Amniotic stem cell (primary cell): Measurements from ENCODE around the gene ST8SIA4.

Experiments
- DNase-seq: peaks from one replicate; lab custom pipeline; 2025; lab: John Stamatoyannopoulos, UW

ST8SIA4 gene

DNA sequence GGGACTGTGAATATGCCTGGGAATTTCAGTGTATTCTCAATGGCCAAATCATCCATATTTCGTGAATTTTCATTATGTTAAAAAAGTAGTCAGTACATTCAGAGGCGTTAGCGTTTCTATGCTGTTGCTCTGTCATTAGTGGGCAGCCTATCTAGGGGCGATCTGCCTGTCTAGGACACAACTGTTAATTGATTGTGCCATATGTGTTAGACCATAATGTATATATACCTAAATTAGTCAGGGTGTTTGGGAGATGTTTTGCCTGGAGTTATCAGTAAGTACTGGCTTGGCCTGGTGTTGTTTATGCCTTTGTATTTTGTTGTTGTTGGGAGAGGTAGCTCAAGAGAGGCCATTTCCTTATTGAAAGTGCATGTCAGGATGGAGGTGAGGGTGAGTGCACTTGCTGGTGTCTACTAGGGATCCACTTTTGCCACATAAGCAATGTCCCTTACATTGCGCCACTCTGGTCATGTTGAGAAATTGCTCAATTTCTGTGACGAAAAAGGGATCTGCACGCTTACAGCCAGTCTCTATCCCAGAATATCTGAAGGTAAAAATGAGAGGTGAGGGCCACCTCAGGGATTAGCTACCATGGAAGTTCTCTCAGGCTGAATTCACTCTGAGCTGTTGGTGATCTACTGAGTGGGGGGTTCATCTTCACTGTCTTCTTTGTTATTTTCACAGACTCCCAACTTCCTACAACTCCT is 123.3 kb downstream of the ST8SIA4 start:
- DNase-seq = no peak

DNA sequence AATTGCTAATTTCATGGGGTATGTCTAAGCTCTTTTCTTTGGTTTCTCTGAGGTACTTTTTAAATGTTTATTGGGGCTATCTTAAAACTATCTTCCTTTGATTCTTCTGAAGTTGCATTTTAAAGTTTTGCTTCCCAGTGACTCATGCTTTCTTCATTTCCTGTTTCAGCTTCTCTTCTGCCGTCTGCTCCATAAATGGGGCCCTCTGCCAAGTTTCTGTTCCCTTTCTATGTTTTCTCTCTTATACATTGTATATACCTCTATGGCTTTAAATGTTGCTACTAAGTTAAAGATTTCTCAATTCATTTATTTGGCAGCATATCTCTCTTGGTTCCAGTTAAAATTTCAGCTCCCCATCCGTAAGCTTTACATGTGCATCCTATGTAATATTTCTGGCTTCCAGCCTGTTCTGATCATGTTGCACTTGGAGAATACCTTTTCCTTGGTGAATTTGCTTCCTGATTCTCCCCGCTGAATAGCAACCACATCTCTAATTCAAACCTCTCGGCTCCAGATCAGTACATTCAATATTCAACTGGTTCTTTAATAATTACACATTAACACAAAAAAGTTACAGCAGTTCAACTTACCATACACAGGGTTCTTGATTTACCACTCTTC is 125.3 kb downstream of the ST8SIA4 start:
- DNase-seq = peak; percentile 14

DNA sequence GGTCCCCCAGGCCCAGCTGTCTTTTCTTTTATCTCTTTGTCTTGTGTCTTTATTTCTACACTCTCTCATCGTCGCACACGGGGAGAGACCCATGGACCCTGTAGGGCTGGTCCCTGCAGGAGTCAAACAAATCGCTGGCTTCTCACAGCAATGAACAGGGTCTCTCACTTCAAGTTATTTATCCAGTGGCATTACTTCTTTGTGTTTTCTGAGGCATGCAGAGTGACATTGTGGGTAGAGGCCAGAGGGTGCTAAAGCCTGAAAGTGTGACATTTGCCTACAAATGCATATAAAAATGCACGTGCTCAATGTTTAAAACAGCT is 127.6 kb downstream of the ST8SIA4 start:
- no peak for DNase-seq

DNA sequence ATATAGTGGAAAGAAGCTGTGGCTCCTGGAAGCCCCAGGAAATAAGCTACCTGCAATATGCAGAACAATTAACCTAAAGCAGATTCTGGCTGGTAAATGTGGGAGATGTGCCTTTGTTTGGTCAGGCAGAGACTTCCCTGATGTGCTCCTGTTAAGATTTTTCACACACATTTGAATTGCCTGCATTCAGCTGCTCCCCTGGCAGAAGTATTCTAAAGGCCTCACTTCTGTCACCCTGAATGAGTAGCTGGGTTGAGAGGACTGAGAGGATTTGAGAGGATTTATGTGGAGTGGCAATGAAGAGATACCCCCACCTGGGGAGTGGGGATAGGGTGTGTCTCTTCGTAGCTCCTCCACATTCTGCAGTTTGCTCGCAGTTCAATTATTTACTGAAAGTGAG is 130.5 kb downstream of the ST8SIA4 start:
- no peak for DNase-seq

DNA sequence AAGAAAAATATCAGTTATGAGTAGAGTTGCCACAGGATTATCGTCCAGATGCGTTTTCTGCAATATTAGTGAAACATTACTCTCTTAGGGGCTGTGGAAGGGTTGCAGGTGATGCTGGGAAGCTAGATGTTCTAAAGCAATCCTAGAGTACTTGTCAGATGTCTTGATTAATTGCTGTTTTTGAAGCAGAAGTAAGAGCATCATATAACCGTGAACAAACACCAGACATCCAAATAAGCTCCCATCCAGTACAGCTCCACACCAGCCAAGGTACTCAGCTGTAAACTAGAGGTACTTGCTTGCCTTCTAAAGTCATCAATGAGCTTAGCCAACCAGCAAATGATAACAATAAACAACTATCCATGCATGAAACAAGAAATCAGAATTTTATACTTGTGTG is 131.1 kb downstream of the ST8SIA4 start:
- DNase-seq = no peak

DNA sequence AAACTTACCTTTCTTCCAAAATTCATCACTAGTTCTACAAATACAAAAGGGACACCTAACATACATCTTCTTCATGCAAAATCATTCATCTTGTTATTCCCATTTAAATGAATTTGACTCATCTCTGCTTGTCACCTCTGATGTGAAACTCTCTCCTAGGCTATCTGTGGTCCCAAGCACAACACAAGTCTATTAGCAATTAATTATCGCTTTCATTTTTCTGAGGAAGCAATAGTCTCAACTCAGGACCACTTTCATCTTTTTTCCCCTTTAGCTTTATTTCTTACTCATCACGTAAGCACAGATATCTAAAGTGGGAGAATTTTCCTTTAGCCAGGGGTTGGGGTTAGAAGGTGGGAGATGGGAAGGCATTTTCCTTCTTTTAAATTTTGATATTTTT is 131.9 kb downstream of the ST8SIA4 start:
- no peak for DNase-seq

DNA sequence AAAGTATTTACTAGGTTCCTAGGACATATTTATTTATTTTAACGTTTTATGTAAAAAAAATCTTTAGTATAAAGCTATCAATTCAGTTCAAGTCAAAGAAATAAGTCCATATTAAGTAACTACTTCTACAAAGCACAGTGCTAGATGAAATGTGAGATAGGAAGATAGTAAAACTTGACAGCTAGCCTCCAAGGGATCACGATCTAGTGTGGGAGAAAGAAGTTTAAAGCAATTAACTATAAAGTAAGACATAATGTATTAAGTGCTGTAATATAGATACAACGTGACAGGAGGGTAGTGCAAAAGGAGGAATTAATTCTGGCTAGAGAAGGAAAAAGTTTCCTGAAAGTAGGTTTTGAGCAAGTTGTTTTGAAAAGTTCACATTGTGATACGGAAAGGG is 134.9 kb downstream of the ST8SIA4 start:
- no peak for DNase-seq

DNA sequence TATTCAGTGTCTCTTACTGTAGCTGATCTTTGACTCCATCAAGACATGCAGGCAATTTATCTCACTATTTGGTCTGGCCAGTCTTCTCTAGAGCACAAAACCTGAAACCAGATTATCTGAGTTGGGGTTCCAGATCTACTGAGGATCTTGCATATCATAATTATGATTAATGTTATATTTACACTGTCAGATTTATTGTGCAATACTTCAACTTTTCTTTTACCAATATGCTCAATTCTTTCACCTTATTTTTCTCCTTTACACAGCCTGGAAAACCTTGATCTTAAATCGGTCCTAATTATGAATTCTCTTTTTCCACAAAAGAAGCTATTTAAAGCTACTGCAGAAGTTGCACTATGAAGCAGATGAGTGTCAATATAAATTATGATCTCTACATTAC is 140.1 kb downstream of the ST8SIA4 start:
- no peak for DNase-seq

DNA sequence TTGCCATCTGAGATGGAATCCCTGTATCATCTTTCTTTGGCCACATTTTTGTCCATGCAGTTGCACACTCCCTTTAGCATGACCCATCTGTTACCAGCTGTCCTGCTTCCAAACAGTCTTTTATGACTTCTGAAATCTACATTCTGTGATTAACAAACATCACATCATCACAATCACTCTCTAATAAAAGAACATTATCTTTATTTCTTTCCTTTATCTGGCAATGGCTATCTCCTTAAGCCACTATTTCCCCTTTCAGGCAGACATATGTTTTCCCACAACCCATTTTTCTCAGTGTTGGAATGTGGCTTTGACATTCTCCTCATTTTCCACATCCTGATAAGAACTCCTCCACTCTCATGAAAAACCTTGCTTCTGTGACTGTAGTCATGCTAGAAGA is 141.0 kb downstream of the ST8SIA4 start:
- DNase-seq = no peak

DNA sequence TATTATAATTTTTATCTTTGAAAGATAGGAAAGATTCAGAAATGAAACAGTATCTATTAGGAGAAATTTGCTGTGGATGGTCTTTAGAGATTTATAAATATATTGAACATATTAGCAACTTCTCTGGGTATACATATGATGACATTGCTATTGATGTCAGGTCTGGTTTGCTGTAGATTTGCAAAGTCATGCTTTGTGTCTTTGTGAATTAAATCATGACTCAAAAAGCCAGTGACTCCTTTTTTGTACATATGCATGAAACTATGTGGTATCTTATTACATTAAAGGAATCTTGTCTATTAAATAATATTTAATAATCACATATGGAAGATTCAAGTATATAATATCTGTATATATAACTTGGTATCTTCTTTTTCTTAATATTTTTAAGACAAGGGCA is 141.9 kb downstream of the ST8SIA4 start:
- no peak for DNase-seq

DNA sequence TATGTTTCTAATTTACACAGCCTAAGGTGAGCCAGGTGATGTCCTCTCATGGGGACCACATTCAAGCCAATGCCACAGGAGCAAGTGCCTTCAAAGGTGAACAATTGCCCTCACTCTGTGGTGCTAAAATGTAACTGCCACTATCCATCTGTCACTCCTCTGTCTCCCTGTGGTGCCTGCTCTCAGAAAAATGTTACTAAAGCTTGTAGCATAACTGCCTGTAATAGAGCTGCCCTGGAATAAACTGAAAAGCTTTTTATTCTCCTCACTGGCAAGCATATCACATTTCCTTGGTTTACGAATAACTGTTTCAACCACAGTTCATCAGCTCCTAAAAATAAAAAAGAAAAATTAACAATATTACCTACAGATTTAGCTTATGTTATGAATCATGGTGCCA is 142.4 kb downstream of the ST8SIA4 start:
- DNase-seq = no peak

DNA sequence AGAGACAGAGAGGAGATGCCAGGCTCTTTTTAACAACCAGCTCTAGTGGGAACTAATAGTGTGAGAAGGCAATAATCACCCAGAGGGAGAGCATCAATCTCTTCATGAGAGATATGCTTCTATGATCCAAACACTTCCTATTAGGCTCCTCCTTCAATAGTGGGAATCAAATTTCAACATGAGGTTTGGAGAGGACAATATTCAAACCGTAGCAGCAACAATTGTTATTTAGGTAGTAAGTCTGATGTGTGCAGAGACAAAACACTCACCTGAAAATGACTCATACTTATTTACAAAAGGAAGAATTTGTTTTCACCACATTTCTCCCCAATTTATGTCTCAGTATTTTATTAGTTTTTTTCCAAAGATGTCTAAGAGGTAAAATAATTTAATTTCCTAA is 144.3 kb downstream of the ST8SIA4 start:
- DNase-seq = no peak

DNA sequence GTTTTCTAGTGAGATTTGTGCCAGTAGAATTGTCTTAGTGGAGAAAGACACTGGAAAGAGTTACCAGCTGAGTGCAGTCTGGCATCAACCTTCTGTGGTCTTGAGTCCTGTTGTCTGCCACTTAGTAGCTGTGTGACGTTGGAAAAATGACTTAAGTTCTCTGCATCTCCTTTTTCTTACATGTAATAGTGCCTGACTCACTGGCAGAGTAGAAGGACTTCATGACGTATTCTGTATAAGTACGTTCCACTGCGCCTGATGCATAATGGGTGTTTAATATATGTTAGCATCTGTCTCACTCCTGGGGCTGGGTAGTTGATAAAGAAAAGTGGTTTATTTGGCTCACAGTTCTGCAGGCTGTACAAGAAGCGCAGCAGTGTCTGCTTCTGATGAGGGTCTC is 144.8 kb downstream of the ST8SIA4 start:
- no peak for DNase-seq

DNA sequence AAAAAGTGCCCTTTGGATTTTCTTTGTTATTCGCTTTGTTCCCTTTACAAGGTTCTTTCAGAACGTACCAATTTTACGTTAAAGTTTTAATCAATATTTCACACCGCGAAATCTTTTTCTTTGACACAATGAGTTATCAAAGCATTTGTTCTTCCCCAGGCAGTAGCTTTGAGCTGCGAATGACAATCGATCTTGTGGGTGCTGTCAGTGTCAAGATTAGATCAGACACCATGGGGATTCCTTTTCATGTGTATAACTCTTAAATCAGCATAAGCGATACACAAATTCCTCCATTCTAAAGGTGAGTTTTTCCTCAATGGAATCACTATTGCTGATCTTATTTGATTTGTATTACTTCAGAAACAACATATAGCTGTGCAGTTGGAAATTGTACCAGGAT is 145.5 kb downstream of the ST8SIA4 start:
- DNase-seq = no peak
